GM12878 (cell line): ENCODE results near the gene ZNF48. TPM values are rescaled to one million over a fixed set of nuclear protein-coding genes. Genes with fewer than 3 reads are reported as not detected.

ENCODE experiments used
- CHD4 ChIP-seq: fragments of 200-600 bp; sonication (generic); IDR thresholded peaks from 2 replicates; pipeline ENCODE4 v1.6.1; 2016; ENCODE audit warnings: mild to moderate bottlenecking
- ESRRA ChIP-seq: IDR thresholded peaks from 2 replicates; pipeline ENCODE4 v1.6.1; 2012; ENCODE audit warnings: mild to moderate bottlenecking, low read length, improper control_type of control experiment
- EZH2 ChIP-seq: IDR thresholded peaks from 2 replicates; pipeline ENCODE4 v1.6.1; 2012; ENCODE audit warnings: low read depth, mild to moderate bottlenecking, control low read depth, inconsistent platforms, low read length, borderline replicate concordance; ENCODE audit not compliant: control insufficient read depth
- FOXK2 ChIP-seq: fragments of 450-650 bp; IDR thresholded peaks from 2 replicates; pipeline ENCODE4 v1.6.1; 2017; ENCODE audit warnings: mild to moderate bottlenecking, moderate library complexity
- FOXM1 ChIP-seq: IDR thresholded peaks from 2 replicates; pipeline ENCODE4 v1.6.1; 2012; ENCODE audit warnings: low read depth, mild to moderate bottlenecking, inconsistent platforms, low read length, moderate library complexity
- MTA2 ChIP-seq: fragments of 450-650 bp; IDR thresholded peaks from 2 replicates; pipeline ENCODE4 v1.6.1; 2016; ENCODE audit warnings: low read depth, mild to moderate bottlenecking, moderate library complexity
- NFXL1 ChIP-seq: fragments of 450-650 bp; IDR thresholded peaks from 2 replicates; pipeline ENCODE4 v1.6.1; 2017; ENCODE audit warnings: antibody characterized with exemption, mild to moderate bottlenecking, borderline replicate concordance
- POLR2A ChIP-seq: IDR thresholded peaks from 2 replicates; pipeline ENCODE4 v1.6.1; 2011; ENCODE audit warnings: low read depth, mild to moderate bottlenecking, low read length
- POLR2AphosphoS5 ChIP-seq: IDR thresholded peaks from 2 replicates; pipeline ENCODE4 v1.6.1; 2011; ENCODE audit warnings: mild to moderate bottlenecking, low read length, inconsistent platforms
- SIN3A ChIP-seq: IDR thresholded peaks from 2 replicates; pipeline ENCODE4 v1.6.1; 2012; ENCODE audit warnings: low read depth, low read length, improper control_type of control experiment
- SP1 ChIP-seq: IDR thresholded peaks from one replicate; pipeline ENCODE4 v1.6.1; 2011; ENCODE audit warnings: low read depth, low read length
- TCF3 ChIP-seq: IDR thresholded peaks from 2 replicates; pipeline ENCODE4 v1.6.1; 2012; ENCODE audit warnings: low read depth, mild to moderate bottlenecking, low read length, borderline replicate concordance; ENCODE audit not compliant: insufficient read depth
- ZNF622 ChIP-seq: fragments of 450-650 bp; IDR thresholded peaks from 2 replicates; pipeline ENCODE4 v1.6.1; 2017; ENCODE audit warnings: mild to moderate bottlenecking, inconsistent platforms
- polyA plus RNA-seq, 11 experiments: library from polyadenylated mRNA; depleted of rRNA in 4 of 11; unstranded in 6 of 11; stranded (reverse) in 5 of 11; fragments of >200 nt; fragmentation: Nextera tagmentation in 4 of 11; fragmentation: Illumina TruSeq in 1 of 11; extraction: Ambion mirVana in 4 of 11; extraction: Trizol in 1 of 11; gene quantifications; 1 replicate in 1 of 11; 2 replicates in 10 of 11; pipeline versions ENCODE4 v1.2.1 to v1.2.3, GENCODE V29; 2011 to 2016; ENCODE audit warnings: inconsistent platforms in 2 of 11, missing spikeins in 2 of 11, low read depth in 1 of 11
- total RNA-seq, 4 experiments: library from RNA; depleted of rRNA in 3 of 4; stranded (reverse); fragments of >200 nt in 3 of 4; fragmentation: Illumina TruSeq in 1 of 4; extraction: Trizol in 1 of 4; gene quantifications; 2 replicates each; pipeline versions ENCODE4 v1.2.1 to v1.2.3, GENCODE V29; 2013 to 2021
- TF ChIP-seq, protein P1 (sequence below): fragments of 450-650 bp; IDR thresholded peaks from 2 replicates; pipeline ENCODE4 v1.6.1; 2018; ENCODE audit warnings: borderline replicate concordance, mild to moderate bottlenecking; ENCODE audit not compliant: partially characterized antibody
- TF ChIP-seq, protein P2 (sequence below): IDR thresholded peaks from 2 replicates; pipeline ENCODE4 v1.6.1; 2012; ENCODE audit warnings: mild to moderate bottlenecking, low read depth, low read length

The ZNF48 gene
- total and polyA plus RNA-seq, 10 of the 15 experiments (the other 5 are each of a cell fraction or from before 2014, with no cell fraction given), result 0.14 to 12.0 (median 4.2) TPM

DNA sequence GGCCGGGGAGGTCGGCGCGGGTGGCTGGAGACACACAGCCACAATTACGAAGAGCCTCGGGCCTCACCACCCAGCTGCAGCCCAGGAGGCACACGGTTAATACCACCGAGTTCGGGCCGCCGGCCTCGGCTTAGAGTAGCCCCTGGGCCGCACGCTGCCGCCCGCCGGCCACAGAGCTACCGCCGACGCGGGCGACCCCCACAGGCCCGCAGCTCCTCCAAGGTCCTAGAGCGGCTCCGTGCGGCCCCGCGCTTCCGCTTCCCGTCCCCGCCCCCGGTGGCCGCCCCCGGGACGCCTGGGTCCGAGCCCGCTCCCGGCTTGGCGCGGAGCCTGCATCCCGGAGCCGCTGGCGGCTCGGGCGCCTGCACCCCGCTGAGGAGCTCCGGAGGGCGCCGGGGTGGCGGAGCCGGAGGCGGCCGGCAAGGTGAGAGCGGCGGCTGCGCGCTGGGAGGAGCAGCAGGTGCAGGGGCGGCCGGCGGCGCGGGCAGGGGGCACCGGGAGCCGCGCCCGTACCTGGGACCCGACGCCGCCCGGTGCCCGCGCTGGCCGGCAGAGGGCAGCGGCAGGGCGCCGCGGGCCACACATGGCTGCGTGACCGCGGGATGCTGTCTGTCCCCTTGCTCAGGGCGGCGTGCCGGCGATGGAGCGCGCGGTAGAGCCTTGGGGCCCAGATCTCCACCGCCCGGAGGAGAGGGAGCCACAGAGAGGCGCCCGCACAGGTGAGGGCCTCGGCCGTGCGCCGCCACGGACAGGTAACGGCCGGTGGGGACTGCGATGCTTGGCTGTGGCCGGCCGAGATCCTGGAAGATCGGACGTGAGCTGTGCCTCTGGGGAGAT is at the start of gene ZNF48 (continued):
- TF ChIP-seq, protein P1, sequence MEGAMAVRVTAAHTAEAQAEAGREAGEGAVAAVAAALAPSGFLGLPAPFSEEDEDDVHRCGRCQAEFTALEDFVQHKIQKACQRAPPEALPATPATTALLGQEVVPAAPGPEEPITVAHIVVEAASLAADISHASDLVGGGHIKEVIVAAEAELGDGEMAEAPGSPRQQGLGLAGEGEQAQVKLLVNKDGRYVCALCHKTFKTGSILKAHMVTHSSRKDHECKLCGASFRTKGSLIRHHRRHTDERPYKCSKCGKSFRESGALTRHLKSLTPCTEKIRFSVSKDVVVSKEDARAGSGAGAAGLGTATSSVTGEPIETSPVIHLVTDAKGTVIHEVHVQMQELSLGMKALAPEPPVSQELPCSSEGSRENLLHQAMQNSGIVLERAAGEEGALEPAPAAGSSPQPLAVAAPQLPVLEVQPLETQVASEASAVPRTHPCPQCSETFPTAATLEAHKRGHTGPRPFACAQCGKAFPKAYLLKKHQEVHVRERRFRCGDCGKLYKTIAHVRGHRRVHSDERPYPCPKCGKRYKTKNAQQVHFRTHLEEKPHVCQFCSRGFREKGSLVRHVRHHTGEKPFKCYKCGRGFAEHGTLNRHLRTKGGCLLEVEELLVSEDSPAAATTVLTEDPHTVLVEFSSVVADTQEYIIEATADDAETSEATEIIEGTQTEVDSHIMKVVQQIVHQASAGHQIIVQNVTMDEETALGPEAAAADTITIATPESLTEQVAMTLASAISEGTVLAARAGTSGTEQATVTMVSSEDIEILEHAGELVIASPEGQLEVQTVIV, result no peak
- TF ChIP-seq EZH2, result no peak
- 0 out of 2 replicates have a peak, but pooled peaks have one; percentile 14 for TF ChIP-seq TCF3
- TF ChIP-seq CHD4, result no peak
- TF ChIP-seq SIN3A, result peak; percentile 33; the same call in 1 of the 2 replicates
- no peak for TF ChIP-seq FOXM1
- TF ChIP-seq MTA2, result no peak
- 0 out of 2 replicates have a peak, but pooled peaks have one; percentile 39 for TF ChIP-seq NFXL1
- TF ChIP-seq, protein P2, sequence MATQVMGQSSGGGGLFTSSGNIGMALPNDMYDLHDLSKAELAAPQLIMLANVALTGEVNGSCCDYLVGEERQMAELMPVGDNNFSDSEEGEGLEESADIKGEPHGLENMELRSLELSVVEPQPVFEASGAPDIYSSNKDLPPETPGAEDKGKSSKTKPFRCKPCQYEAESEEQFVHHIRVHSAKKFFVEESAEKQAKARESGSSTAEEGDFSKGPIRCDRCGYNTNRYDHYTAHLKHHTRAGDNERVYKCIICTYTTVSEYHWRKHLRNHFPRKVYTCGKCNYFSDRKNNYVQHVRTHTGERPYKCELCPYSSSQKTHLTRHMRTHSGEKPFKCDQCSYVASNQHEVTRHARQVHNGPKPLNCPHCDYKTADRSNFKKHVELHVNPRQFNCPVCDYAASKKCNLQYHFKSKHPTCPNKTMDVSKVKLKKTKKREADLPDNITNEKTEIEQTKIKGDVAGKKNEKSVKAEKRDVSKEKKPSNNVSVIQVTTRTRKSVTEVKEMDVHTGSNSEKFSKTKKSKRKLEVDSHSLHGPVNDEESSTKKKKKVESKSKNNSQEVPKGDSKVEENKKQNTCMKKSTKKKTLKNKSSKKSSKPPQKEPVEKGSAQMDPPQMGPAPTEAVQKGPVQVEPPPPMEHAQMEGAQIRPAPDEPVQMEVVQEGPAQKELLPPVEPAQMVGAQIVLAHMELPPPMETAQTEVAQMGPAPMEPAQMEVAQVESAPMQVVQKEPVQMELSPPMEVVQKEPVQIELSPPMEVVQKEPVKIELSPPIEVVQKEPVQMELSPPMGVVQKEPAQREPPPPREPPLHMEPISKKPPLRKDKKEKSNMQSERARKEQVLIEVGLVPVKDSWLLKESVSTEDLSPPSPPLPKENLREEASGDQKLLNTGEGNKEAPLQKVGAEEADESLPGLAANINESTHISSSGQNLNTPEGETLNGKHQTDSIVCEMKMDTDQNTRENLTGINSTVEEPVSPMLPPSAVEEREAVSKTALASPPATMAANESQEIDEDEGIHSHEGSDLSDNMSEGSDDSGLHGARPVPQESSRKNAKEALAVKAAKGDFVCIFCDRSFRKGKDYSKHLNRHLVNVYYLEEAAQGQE, result no peak
- TF ChIP-seq SP1, result peak; percentile 56
- no peak for TF ChIP-seq ESRRA
- no peak for TF ChIP-seq FOXK2
- no peak; the same call in 1 of the 2 replicates for TF ChIP-seq POLR2AphosphoS5
- peak; percentile 74 for TF ChIP-seq POLR2A
- no peak; the same call in 1 of the 2 replicates for TF ChIP-seq ZNF622
